K562 (cell line): ENCODE data around the gene OR2V2. TPM values are rescaled to one million over a fixed set of nuclear protein-coding genes. Genes with fewer than 3 reads are reported as not detected.
A peak's percentile ranks its signal among the peaks of the same experiment; 100 is the strongest.

Source experiments
- BCL6 ChIP-seq: fragments of 250-450 bp; sonication (Bioruptor Pico); IDR thresholded peaks from 2 replicates; pipeline ENCODE4 v1.4.0; 2020
- CHCHD3 ChIP-seq: fragments of 250-450 bp; sonication (Bioruptor Pico); IDR thresholded peaks from 2 replicates; pipeline ENCODE4 v2.1.2; 2022; ENCODE audit warnings: mild to moderate bottlenecking
- EWSR1 ChIP-seq: fragments of 450-650 bp; IDR thresholded peaks from 2 replicates; pipeline ENCODE4 v1.6.1; 2018; ENCODE audit warnings: borderline replicate concordance, mild to moderate bottlenecking, low read depth, moderate library complexity; ENCODE audit not compliant: partially characterized antibody
- FOXP1 ChIP-seq: sonication (generic); formaldehyde crosslinking; IDR thresholded peaks from 2 replicates; pipeline ENCODE4 v1.8.0; 2022; ENCODE audit warnings: mild to moderate bottlenecking, missing genetic modification reagents
- HCFC1 ChIP-seq: IDR thresholded peaks from 2 replicates; pipeline ENCODE4 v1.6.1; 2012; ENCODE audit warnings: low read depth, low read length, improper control_type of control experiment
- NR4A1 ChIP-seq, 2 experiments: fragments of 250-450 bp in 1 of 2; fragments of 450-650 bp in 1 of 2; sonication (Bioruptor Pico) in 1 of 2; IDR thresholded peaks; 2 replicates each; pipeline versions ENCODE4 v1.4.0 to v1.6.1; 2016 to 2020; ENCODE audit warnings: mild to moderate bottlenecking in 2 of 2, missing compliant biosample characterization in 1 of 2, missing genetic modification characterization in 1 of 2, moderate library complexity in 1 of 2
- SIX5 ChIP-seq, 2 experiments: IDR thresholded peaks; 2 replicates each; pipeline ENCODE4 v1.6.1; 2011; ENCODE audit warnings: low read length in 2 of 2, borderline replicate concordance in 1 of 2, low read depth in 1 of 2, mild to moderate bottlenecking in 1 of 2, moderate library complexity in 1 of 2; ENCODE audit not compliant: insufficient read depth in 1 of 2
- SRF ChIP-seq, 2 experiments: fragments of 250-450, 450-650 bp in 1 of 2; sonication (Bioruptor Pico) in 1 of 2; sonication (generic) in 1 of 2; formaldehyde crosslinking; IDR thresholded peaks; 2 replicates each; pipeline versions ENCODE4 v1.5.0 to v1.5.1; 2020 to 2022; ENCODE audit warnings: mild to moderate bottlenecking in 1 of 2, missing genetic modification reagents in 1 of 2
- TAF7 ChIP-seq: fragments of 450-650 bp; IDR thresholded peaks from 2 replicates; pipeline ENCODE4 v1.6.1; 2016; ENCODE audit warnings: missing genetic modification characterization, missing compliant biosample characterization
- TCF7 ChIP-seq: sonication (generic); IDR thresholded peaks from 2 replicates; pipeline ENCODE4 v1.6.1; 2016; ENCODE audit warnings: antibody characterized with exemption, borderline replicate concordance
- ZNF586 ChIP-seq: fragments of 450-650 bp; formaldehyde crosslinking; conservative IDR thresholded peaks from 2 replicates; pipeline ENCODE4 v1.4.0; 2020; ENCODE audit warnings: mild to moderate bottlenecking, moderate library complexity
- ZNF695 ChIP-seq: fragments of 450-650 bp; formaldehyde crosslinking; IDR thresholded peaks from 2 replicates; pipeline ENCODE4 v1.4.0; 2020; ENCODE audit warnings: mild to moderate bottlenecking, moderate library complexity
- polyA plus RNA-seq, 8 experiments: library from polyadenylated mRNA; depleted of rRNA in 4 of 8; stranded (reverse) in 5 of 8; unstranded in 3 of 8; fragments of >200 nt; fragmentation: Nextera tagmentation in 2 of 8; fragmentation: Illumina TruSeq in 1 of 8; extraction: Ambion mirVana in 2 of 8; extraction: Trizol in 1 of 8; gene quantifications; 2 replicates each; pipeline versions ENCODE4 v1.2.1 to v1.2.3, GENCODE V29; 2011 to 2014; ENCODE audit warnings: inconsistent platforms in 1 of 8, missing spikeins in 1 of 8
- total RNA-seq, 7 experiments: library from RNA; depleted of rRNA in 6 of 7; stranded (reverse); fragments of >200 nt in 6 of 7; fragmentation: Illumina TruSeq in 2 of 7; extraction: Trizol in 2 of 7; gene quantifications; 2 replicates each; pipeline versions ENCODE4 v1.2.1 to v1.2.3, GENCODE V29; 2011 to 2021; ENCODE audit warnings: low replicate concordance in 1 of 7
- TF ChIP-seq, protein P1 (sequence below): fragments of 200-800 bp; sonication (Bioruptor generic); IDR thresholded peaks from 2 replicates; pipeline ENCODE4 v1.6.1; 2017; ENCODE audit warnings: missing genetic modification characterization, missing compliant biosample characterization
- TF ChIP-seq, protein P2 (sequence below): fragments of 450-650 bp; IDR thresholded peaks from 2 replicates; pipeline ENCODE4 v1.6.1; 2016; ENCODE audit warnings: mild to moderate bottlenecking
- TF ChIP-seq, protein P3 (sequence below): sonication (generic); formaldehyde crosslinking; IDR thresholded peaks from 2 replicates; pipeline ENCODE4 v1.8.0; 2022; ENCODE audit warnings: missing genetic modification reagents, mild to moderate bottlenecking, moderate library complexity, borderline replicate concordance
- TF ChIP-seq, protein P4 (sequence below), 2 experiments: fragments of 250-450 bp in 1 of 2; fragments of 450-650 bp in 1 of 2; sonication (Bioruptor Pico) in 1 of 2; IDR thresholded peaks; 2 replicates each; pipeline versions ENCODE4 v1.6.1 to v1.8.0; 2016 to 2021; ENCODE audit warnings: mild to moderate bottlenecking in 2 of 2, moderate library complexity in 2 of 2, missing compliant biosample characterization in 1 of 2, missing genetic modification characterization in 1 of 2
- TF ChIP-seq, protein P5 (sequence below): fragments of 450-650 bp; formaldehyde crosslinking; IDR thresholded peaks from 2 replicates; pipeline ENCODE4 v1.4.0; 2020; ENCODE audit warnings: mild to moderate bottlenecking, moderate library complexity

The OR2V2 gene
- total and polyA plus RNA-seq, 9 of the 15 experiments (the other 6 are each of a cell fraction or from before 2014, with no cell fraction given), result 0.01 TPM; not detected in 8

DNA sequence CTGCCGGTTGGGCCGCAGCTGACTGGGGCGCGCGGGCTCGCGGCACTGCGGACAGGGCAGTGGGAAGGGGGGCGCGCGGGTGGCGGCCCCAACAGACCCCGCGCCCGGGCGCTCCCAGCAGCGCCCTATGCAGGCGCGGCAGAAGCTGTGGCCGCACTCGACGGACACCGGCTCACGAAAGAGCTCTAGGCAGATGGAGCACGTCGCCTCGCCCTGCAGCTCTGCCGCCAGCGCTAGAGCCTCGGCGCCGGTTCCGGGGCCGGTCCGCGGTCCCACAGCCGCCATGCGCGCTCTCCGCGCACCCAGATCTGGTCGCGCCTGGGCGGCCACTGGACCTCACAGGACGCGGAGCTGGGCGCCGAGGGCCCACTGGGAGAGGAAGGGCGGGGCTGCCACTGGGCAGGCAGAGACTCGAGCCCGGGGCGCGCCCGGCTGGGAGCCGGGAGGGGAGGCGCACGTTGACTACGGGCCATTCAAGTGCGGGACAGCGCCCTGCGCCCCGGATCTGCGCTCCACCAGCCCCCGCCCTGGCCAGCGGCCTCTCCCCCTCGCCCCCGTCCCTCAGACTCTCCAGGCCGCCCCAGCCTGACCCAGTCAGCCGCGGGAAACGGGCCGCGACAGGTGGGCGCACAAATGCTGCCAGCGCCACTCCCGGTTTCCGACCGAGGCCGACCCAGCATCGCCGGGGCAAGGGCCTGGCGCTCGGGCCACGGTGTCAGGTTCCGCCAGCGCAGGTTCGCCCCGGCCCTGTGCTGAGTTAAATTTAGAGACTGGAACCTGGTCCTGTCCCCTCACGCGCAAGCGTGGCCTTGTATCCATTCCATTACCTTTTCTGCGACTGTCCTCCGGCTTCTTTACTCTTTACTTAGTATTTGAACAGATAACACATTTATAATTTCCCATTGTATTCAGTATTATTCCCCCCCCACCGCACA lies 57.7 kb downstream of the OR2V2 start, which contains the start of gene TRIM7 (continued):
- TF ChIP-seq SIX5 (IDR thresholded peaks at IDR 0.05; ENCODE audit: borderline replicate concordance in 1 of 2, insufficient read depth in 1 of 2, low read depth in 1 of 2, low read length in 2 of 2) (no peak), BCL6 (CRISPR knock-in tag) (no peak), CHCHD3 (CRISPR knock-in tag) (no peak), SRF (CRISPR knock-in tag; IDR thresholded peaks at IDR 0.05) (no peak), NR4A1 (CRISPR knock-in tag; IDR thresholded peaks at IDR 0.05) (no peak), NR4A1 (tag; IDR thresholded peaks at IDR 0.05) (no peak), HCFC1 (no peak), TCF7 (no peak), EWSR1 (no peak), ZNF695 (no peak), FOXP1 (CRISPR knock-in tag) (peak; percentile 39; the same call in 1 of the 2 replicates), ZNF586 (CRISPR knock-in tag) (no peak), TAF7 (tag) (no peak)
- TF ChIP-seq, protein P1, sequence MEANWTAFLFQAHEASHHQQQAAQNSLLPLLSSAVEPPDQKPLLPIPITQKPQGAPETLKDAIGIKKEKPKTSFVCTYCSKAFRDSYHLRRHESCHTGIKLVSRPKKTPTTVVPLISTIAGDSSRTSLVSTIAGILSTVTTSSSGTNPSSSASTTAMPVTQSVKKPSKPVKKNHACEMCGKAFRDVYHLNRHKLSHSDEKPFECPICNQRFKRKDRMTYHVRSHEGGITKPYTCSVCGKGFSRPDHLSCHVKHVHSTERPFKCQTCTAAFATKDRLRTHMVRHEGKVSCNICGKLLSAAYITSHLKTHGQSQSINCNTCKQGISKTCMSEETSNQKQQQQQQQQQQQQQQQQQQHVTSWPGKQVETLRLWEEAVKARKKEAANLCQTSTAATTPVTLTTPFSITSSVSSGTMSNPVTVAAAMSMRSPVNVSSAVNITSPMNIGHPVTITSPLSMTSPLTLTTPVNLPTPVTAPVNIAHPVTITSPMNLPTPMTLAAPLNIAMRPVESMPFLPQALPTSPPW (CRISPR knock-in tag), result no peak; the same call in 1 of the 2 replicates
- TF ChIP-seq, protein P2, sequence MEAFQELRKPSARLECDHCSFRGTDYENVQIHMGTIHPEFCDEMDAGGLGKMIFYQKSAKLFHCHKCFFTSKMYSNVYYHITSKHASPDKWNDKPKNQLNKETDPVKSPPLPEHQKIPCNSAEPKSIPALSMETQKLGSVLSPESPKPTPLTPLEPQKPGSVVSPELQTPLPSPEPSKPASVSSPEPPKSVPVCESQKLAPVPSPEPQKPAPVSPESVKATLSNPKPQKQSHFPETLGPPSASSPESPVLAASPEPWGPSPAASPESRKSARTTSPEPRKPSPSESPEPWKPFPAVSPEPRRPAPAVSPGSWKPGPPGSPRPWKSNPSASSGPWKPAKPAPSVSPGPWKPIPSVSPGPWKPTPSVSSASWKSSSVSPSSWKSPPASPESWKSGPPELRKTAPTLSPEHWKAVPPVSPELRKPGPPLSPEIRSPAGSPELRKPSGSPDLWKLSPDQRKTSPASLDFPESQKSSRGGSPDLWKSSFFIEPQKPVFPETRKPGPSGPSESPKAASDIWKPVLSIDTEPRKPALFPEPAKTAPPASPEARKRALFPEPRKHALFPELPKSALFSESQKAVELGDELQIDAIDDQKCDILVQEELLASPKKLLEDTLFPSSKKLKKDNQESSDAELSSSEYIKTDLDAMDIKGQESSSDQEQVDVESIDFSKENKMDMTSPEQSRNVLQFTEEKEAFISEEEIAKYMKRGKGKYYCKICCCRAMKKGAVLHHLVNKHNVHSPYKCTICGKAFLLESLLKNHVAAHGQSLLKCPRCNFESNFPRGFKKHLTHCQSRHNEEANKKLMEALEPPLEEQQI, result no peak
- TF ChIP-seq, protein P3, sequence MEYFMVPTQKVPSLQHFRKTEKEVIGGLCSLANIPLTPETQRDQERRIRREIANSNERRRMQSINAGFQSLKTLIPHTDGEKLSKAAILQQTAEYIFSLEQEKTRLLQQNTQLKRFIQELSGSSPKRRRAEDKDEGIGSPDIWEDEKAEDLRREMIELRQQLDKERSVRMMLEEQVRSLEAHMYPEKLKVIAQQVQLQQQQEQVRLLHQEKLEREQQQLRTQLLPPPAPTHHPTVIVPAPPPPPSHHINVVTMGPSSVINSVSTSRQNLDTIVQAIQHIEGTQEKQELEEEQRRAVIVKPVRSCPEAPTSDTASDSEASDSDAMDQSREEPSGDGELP, result peak; percentile 35; the same call in 1 of the 2 replicates
- TF ChIP-seq, protein P4, sequence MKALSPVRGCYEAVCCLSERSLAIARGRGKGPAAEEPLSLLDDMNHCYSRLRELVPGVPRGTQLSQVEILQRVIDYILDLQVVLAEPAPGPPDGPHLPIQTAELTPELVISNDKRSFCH (CRISPR knock-in tag; IDR thresholded peaks at IDR 0.05), result no peak
- TF ChIP-seq, protein P4 (tag; IDR thresholded peaks at IDR 0.05), result peak; percentile 73; the same call in 1 of the 2 replicates
- TF ChIP-seq, protein P5, sequence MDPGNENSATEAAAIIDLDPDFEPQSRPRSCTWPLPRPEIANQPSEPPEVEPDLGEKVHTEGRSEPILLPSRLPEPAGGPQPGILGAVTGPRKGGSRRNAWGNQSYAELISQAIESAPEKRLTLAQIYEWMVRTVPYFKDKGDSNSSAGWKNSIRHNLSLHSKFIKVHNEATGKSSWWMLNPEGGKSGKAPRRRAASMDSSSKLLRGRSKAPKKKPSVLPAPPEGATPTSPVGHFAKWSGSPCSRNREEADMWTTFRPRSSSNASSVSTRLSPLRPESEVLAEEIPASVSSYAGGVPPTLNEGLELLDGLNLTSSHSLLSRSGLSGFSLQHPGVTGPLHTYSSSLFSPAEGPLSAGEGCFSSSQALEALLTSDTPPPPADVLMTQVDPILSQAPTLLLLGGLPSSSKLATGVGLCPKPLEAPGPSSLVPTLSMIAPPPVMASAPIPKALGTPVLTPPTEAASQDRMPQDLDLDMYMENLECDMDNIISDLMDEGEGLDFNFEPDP (CRISPR knock-in tag), result no peak
